ENCODE measurements around the gene XPO6. TPM values are rescaled to one million over a fixed set of nuclear protein-coding genes. Genes with fewer than 3 reads are reported as not detected.

XPO6 gene
- polyA plus RNA-seq, 1 of the 3 experiments (the other 2 are of a cell fraction): 97.1 TPM

DNA sequence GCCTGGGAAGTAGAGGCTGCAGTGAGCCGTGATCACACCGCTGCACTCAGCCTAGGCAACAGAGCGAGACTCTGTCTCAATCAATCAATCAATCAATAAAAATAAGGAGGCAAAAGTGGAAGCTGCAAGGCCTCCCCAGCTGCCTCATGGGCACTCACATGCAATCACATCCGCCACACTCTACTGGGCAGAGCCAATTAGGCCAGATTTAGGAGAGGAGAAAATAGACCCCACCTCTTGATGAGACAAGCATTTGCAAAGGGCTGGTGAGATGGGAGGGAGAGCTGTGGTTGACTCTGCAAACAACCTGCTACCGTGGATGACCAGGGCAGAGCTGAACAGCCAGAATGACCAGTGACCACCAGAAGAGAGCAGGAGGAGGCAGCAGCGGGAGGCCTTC is 133.5 kb downstream of the XPO6 start (continued):
- TF ChIP-seq, protein P1, sequence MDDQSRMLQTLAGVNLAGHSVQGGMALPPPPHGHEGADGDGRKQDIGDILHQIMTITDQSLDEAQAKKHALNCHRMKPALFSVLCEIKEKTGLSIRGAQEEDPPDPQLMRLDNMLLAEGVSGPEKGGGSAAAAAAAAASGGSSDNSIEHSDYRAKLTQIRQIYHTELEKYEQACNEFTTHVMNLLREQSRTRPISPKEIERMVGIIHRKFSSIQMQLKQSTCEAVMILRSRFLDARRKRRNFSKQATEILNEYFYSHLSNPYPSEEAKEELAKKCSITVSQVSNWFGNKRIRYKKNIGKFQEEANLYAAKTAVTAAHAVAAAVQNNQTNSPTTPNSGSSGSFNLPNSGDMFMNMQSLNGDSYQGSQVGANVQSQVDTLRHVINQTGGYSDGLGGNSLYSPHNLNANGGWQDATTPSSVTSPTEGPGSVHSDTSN (IDR thresholded peaks at IDR 0.05): no peak
- TF ChIP-seq TAF1 (IDR thresholded peaks at IDR 0.05; ENCODE audit: borderline replicate concordance, low read depth, low read length) (no peak), TEAD4 (IDR thresholded peaks at IDR 0.05; ENCODE audit: borderline replicate concordance, insufficient read depth) (no peak), RXRA (IDR thresholded peaks at IDR 0.05; ENCODE audit: borderline replicate concordance, low read depth) (no peak), RFX5 (IDR thresholded peaks at IDR 0.05; ENCODE audit: low read length) (no peak)
- TF ChIP-seq, protein P2, sequence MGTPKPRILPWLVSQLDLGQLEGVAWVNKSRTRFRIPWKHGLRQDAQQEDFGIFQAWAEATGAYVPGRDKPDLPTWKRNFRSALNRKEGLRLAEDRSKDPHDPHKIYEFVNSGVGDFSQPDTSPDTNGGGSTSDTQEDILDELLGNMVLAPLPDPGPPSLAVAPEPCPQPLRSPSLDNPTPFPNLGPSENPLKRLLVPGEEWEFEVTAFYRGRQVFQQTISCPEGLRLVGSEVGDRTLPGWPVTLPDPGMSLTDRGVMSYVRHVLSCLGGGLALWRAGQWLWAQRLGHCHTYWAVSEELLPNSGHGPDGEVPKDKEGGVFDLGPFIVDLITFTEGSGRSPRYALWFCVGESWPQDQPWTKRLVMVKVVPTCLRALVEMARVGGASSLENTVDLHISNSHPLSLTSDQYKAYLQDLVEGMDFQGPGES (IDR thresholded peaks at IDR 0.05; ENCODE audit: low read depth, low read length): no peak
- TF ChIP-seq, protein P3, sequence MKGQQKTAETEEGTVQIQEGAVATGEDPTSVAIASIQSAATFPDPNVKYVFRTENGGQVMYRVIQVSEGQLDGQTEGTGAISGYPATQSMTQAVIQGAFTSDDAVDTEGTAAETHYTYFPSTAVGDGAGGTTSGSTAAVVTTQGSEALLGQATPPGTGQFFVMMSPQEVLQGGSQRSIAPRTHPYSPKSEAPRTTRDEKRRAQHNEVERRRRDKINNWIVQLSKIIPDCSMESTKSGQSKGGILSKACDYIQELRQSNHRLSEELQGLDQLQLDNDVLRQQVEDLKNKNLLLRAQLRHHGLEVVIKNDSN (IDR thresholded peaks at IDR 0.05; ENCODE audit: borderline replicate concordance, low read depth): no peak

DNA sequence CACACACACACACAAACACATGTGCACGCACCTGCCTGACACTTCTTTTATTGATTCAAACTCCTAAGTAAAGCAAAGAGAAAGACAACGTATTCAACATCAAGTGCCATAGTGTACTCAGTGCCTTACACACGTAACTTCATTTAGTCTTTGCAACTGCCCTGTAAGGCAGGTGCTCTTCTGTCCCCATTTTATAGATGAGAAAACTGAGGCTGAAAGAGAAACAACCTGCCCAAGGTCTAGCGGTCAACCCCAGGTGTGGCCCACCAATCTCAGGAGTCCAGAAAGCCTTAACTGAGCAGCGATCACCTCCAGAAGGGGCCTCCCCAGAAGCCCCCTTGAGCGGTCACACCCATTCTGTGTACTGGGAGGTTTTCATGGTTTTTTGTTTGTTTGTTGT is 137.9 kb downstream of the XPO6 start:
- no peaks in the 10 kb centered on the region for H3F3A ChIP-seq (replicated peaks; ENCODE audit: insufficient read depth)
- H3K9me3 ChIP-seq: no peaks in the 10 kb centered on the region
- no peaks in the 10 kb centered on the region; the same call in 1 of the 2 replicates for H3K27me3 ChIP-seq (ENCODE audit: insufficient read depth)
- H3K27ac ChIP-seq (ENCODE audit: low read depth in 2 of 2, low read length in 1 of 2): no peak overlapping the region
- H3K4me2 ChIP-seq: no peak overlapping the region
- no peak overlapping the region for H3K4me3 ChIP-seq (ENCODE audit: low read depth in 2 of 2, low read length in 1 of 2)
- no peaks in the 10 kb centered on the region for H4K20me1 ChIP-seq (ENCODE audit: insufficient read depth)
- POLR2A ChIA-PET: interaction anchor here (0.6 kb wide), 1 partner anchor 241 kb away, joined by 4 read pairs; no protein-coding TSS in a partner anchor
- no peak overlapping the region for H2AFZ ChIP-seq (ENCODE audit: low read depth)
- no peaks in the 10 kb centered on the region for H3K9me2 ChIP-seq
- H3K4me1 ChIP-seq (ENCODE audit: control insufficient read depth in 1 of 2, insufficient read depth in 2 of 2, low read depth in 1 of 2, low read length in 1 of 2): no peaks in the 10 kb centered on the region
- no peak overlapping the region for H3K9ac ChIP-seq
- CTCF ChIA-PET: interaction anchor here (1.0 to 4.6 kb wide), 2 partner anchors 294 to 438 kb away, joined by 3 to 67 read pairs; no protein-coding TSS in a partner anchor
- H3K79me2 ChIP-seq (ENCODE audit: insufficient read depth): no peaks in the 10 kb centered on the region
- TF ChIP-seq NFIC (IDR thresholded peaks at IDR 0.05; ENCODE audit: borderline replicate concordance) (no peak), FOXJ3 (CRISPR knock-in tag; IDR thresholded peaks at IDR 0.05) (no peak), TCF12 (IDR thresholded peaks at IDR 0.05) (no peak), YY1 (IDR thresholded peaks at IDR 0.05; ENCODE audit: low read depth) (no peak), EZH2phosphoT487 (IDR thresholded peaks at IDR 0.05; ENCODE audit: borderline replicate concordance, low read depth) (no peak), JUND (IDR thresholded peaks at IDR 0.05) (no peak), MXI1 (IDR thresholded peaks at IDR 0.05; ENCODE audit: low read depth, low read length) (no peak), TEAD4 (IDR thresholded peaks at IDR 0.05; ENCODE audit: borderline replicate concordance, insufficient read depth) (no peak), RCOR1 (IDR thresholded peaks at IDR 0.05; ENCODE audit: low read length) (no peak), GATA2 (CRISPR knock-in tag; IDR thresholded peaks at IDR 0.05) (no peak)
- TF ChIP-seq, protein P4, sequence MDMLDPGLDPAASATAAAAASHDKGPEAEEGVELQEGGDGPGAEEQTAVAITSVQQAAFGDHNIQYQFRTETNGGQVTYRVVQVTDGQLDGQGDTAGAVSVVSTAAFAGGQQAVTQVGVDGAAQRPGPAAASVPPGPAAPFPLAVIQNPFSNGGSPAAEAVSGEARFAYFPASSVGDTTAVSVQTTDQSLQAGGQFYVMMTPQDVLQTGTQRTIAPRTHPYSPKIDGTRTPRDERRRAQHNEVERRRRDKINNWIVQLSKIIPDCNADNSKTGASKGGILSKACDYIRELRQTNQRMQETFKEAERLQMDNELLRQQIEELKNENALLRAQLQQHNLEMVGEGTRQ (IDR thresholded peaks at IDR 0.05; ENCODE audit: borderline replicate concordance, low read depth, low read length): no peak
- TF ChIP-seq, protein P5, sequence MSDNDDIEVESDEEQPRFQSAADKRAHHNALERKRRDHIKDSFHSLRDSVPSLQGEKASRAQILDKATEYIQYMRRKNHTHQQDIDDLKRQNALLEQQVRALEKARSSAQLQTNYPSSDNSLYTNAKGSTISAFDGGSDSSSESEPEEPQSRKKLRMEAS (IDR thresholded peaks at IDR 0.05; ENCODE audit: low read depth): no peak
- no peaks in the 10 kb centered on the region for H3K36me3 ChIP-seq (replicated peaks in 1 of 2; ENCODE audit: control insufficient read depth in 1 of 2, insufficient read depth in 2 of 2, low read length in 1 of 2)
- WGBS (ENCODE audit: low lambda C conversion rate): 60% methylated on average over 6 of the region's 6 CpGs
- no peak for DNase-seq
